Uterus (tissue), 2 donors: ENCODE data around the gene RETREG3.

Experiments used
- CTCF ChIP-seq, 4 experiments: fragments of 200-600 bp in 2 of 4; fragments of 450-650 bp in 2 of 4; sonication (generic) in 2 of 4; IDR thresholded peaks; one replicate each; pipeline ENCODE4 v1.5.1; 2016 to 2019; ENCODE audit warnings: antibody characterized with exemption in 4 of 4, mild to moderate bottlenecking in 2 of 4, moderate library complexity in 1 of 4
- POLR2A ChIP-seq, 2 donors: fragments of 450-650 bp; IDR thresholded peaks; one replicate each; pipeline ENCODE4 v1.6.1; 2016; ENCODE audit warnings: antibody characterized with exemption in 2 of 2, mild to moderate bottlenecking in 1 of 2, moderate library complexity in 1 of 2

- no peak for TF ChIP-seq POLR2A (IDR thresholded peaks at IDR 0.05)
- no peak for TF ChIP-seq CTCF (IDR thresholded peaks at IDR 0.05)
Measured at GRCh38 chr17:42596386-42596785, 12.8 kb downstream of the RETREG3 start.
